ENCODE data around the gene GGT1. TPM values are rescaled to one million over a fixed set of nuclear protein-coding genes. Genes with fewer than 3 reads are reported as not detected.
"Not testable (repeated sequence)": the region's sequence is repeated elsewhere in the genome, so short reads cannot be mapped to it uniquely, and the experiment has no call there.

Gene GGT1
- 2.9 and 4.7 TPM in 2 replicates for total RNA-seq

GRCh38 chr22:24602847-24603769 lies at the start of gene GGT1:
TSS of gene GGT1 (plus strand) at chr22:24603193. CDS start at chr22:24611082, 7,889 bp downstream.
- H3K4me3 ChIP-seq (ENCODE audit: low read depth, low read length); DNase-seq (ENCODE audit: low read depth); FAIRE-seq; H3K27me3 ChIP-seq (ENCODE audit: control insufficient read depth, insufficient read depth, low read length); H3K36me3 ChIP-seq (ENCODE audit: control insufficient read depth, insufficient read depth, low read length): not testable (repeated sequence)

- peak overlapping the region; percentile 90 for H3K4me3 ChIP-seq (ENCODE audit: low read depth, low read length)
- no peaks in the 10 kb centered on the region for H3K27me3 ChIP-seq (ENCODE audit: control insufficient read depth, insufficient read depth, low read length)
- no peak for DNase-seq (ENCODE audit: low read depth)
- peaks cover 15% of the 10 kb centered on the region for H3K36me3 ChIP-seq (ENCODE audit: control insufficient read depth, insufficient read depth, low read length)
- FAIRE-seq, result peak; percentile 64
- TF ChIP-seq CTCF (IDR thresholded peaks at IDR 0.05; ENCODE audit: insufficient read depth, low read length, severe bottlenecking), result no peak
Measured at GRCh38 chr22:24553597-24554312, 49.2 kb upstream of the GGT1 start.

GRCh38 chr22:24554313-24555164 lies 48.5 kb upstream of the GGT1 start, which contains the start of gene GUCD1:
TSS of gene GUCD1 (minus strand) at chr22:24555138. CDS start at chr22:24554991, 147 bp downstream.
- FAIRE-seq, result no peak
- Histone ChIP-seq H3K36me3 (ENCODE audit: control insufficient read depth, insufficient read depth, low read length) (peaks cover 16% of the 10 kb centered on the region), H3K27me3 (ENCODE audit: control insufficient read depth, insufficient read depth, low read length) (no peaks in the 10 kb centered on the region), H3K4me3 (ENCODE audit: low read depth, low read length) (peak within 1 kb of the TSS; percentile 90)
- no peak for TF ChIP-seq CTCF (IDR thresholded peaks at IDR 0.05; ENCODE audit: insufficient read depth, low read length, severe bottlenecking)
- DNase-seq (ENCODE audit: low read depth), result peak; percentile 18

- peak; percentile 92 for DNase-seq (ENCODE audit: low read depth)
- peak within 1 kb of the TSS; percentile 90 for H3K4me3 ChIP-seq (ENCODE audit: low read depth, low read length)
- H3K27me3 ChIP-seq (ENCODE audit: control insufficient read depth, insufficient read depth, low read length), result no peaks in the 10 kb centered on the region
- no peak for FAIRE-seq
- no peak for TF ChIP-seq CTCF (IDR thresholded peaks at IDR 0.05; ENCODE audit: insufficient read depth, low read length, severe bottlenecking)
- H3K36me3 ChIP-seq (ENCODE audit: control insufficient read depth, insufficient read depth, low read length), result peaks cover 14% of the 10 kb centered on the region
Measured at GRCh38 chr22:24555165-24556039, 47.6 kb upstream of the GGT1 start, which contains the start of gene SNRPD3. TSS of gene SNRPD3 (plus strand) at chr22:24555999. CDS start at chr22:24557675, 1,676 bp downstream.

GRCh38 chr22:24559471-24559870 lies 43.5 kb upstream of the GGT1 start:
- peaks cover 12% of the 10 kb centered on the region for H3K36me3 ChIP-seq (ENCODE audit: control insufficient read depth, insufficient read depth, low read length)
- no peak overlapping the region for H3K4me3 ChIP-seq (ENCODE audit: low read depth, low read length)
- H3K27me3 ChIP-seq (ENCODE audit: control insufficient read depth, insufficient read depth, low read length), result no peaks in the 10 kb centered on the region
- TF ChIP-seq CTCF (IDR thresholded peaks at IDR 0.05; ENCODE audit: insufficient read depth, low read length, severe bottlenecking), result no peak
- FAIRE-seq (no peak), DNase-seq (ENCODE audit: low read depth) (no peak)
